Cardiac fibroblast (primary cell): Measurements from ENCODE around the gene CCRL2.
A peak's percentile ranks its signal among the peaks of the same experiment; 100 is the strongest.

Source experiments
- DNase-seq, 2 donors: peaks; one replicate each; pipeline versions ENCODE4 v3.0.0 to v3.0.0-alpha.2; 2010; ENCODE audit warnings: low read depth in 2 of 2
- H3K4me3 ChIP-seq, 2 donors: replicated peaks in 1 of 2; 1 replicate in 1 of 2; 2 replicates in 1 of 2; pipeline ENCODE4 v1.5.1; 2011; ENCODE audit warnings: low read depth in 2 of 2, low read length in 2 of 2, mild to moderate bottlenecking in 2 of 2, moderate library complexity in 1 of 2
- CTCF ChIP-seq: IDR thresholded peaks from one replicate; pipeline ENCODE4 v1.5.1; 2011; ENCODE audit warnings: low read depth, mild to moderate bottlenecking, low read length, inconsistent platforms

The CCRL2 gene

GRCh38 chr3:46365737-46366524 lies 41.1 kb upstream of the CCRL2 start:
- TF ChIP-seq CTCF: no peak
- no peak for DNase-seq
- no peak overlapping the region for H3K4me3 ChIP-seq

GRCh38 chr3:46367811-46368210 lies 39.2 kb upstream of the CCRL2 start:
- no peak for TF ChIP-seq CTCF
- no peak for DNase-seq

GRCh38 chr3:46368569-46368968 lies 38.5 kb upstream of the CCRL2 start:
- no peak for TF ChIP-seq CTCF
- no peak overlapping the region for H3K4me3 ChIP-seq
- peak; percentile 2 to 19 for DNase-seq

More at GRCh38 chr3:46367811-46368210, 39.2 kb upstream of the CCRL2 start:
- no peak overlapping the region for H3K4me3 ChIP-seq

- DNase-seq: no peak
- no peak overlapping the region for H3K4me3 ChIP-seq
- no peak for TF ChIP-seq CTCF
Observed at GRCh38 chr3:46369151-46369550, 37.9 kb upstream of the CCRL2 start.

GRCh38 chr3:46369675-46370132 lies 37.4 kb upstream of the CCRL2 start:
- H3K4me3 ChIP-seq: no peak overlapping the region
- no peak for DNase-seq
- no peak for TF ChIP-seq CTCF

- no peak within 1 kb of the TSS for H3K4me3 ChIP-seq
- TF ChIP-seq CTCF: no peak
- DNase-seq: no peak
Observed at GRCh38 chr3:46370839-46371518, 36.1 kb upstream of the CCRL2 start, which contains the start of gene CCR5. Gene CCR5 (plus strand): TSS chr3:46370946. CDS start chr3:46372903, 1,957 bp downstream.
